Measurements from ENCODE around the gene MLC1. TPM values are rescaled to one million over a fixed set of nuclear protein-coding genes. Genes with fewer than 3 reads are reported as not detected.

MLC1 gene
- total RNA-seq, 1 experiment from 2014 or later: not detected

DNA sequence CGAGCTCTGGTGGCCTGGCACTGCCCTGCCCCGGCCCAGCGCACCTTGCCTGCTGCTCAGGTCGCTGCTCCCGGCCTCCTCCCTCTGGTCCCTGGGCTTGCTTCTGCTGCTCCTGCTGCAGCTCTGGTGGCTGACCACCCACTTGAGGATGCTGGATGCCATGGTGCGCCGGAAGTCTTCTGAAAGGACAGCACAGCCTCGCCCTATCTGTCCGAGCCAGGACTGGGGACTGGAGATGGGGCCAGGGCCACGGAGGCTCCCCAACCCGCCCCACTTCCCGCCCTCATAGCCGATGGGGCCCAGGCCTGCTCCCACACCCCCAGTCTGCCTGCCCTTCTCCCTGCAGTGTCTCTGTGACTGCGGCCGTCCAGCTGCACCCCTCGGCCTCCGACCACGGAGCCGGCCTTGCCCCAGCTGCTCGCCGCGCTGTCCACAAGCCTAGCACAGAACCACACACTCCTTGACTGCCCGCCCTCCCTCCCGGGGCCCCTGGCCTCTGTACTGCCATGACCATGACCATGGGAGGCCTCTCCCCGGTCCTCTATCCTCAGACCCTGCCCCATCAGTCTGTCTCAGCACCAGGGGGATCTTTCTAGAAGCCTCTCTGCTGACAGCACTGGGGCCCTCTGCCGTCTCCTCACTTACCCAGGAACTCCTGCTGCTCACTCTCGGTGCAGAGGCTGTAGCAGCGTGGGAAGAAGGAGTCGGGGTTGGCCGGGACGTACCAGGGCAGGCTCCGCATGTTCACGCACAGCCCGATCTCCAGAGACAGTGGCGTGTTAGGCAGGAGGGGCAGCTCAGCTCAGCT, 39.8 kb downstream of the MLC1 start:
- no peak for TF ChIP-seq TCF7L2 (IDR thresholded peaks at IDR 0.05; ENCODE audit: low read depth, low read length)
- TF ChIP-seq SIN3A (IDR thresholded peaks at IDR 0.05; ENCODE audit: borderline replicate concordance, insufficient read depth, low read depth, low read length): no peak
- TF ChIP-seq, protein P1, sequence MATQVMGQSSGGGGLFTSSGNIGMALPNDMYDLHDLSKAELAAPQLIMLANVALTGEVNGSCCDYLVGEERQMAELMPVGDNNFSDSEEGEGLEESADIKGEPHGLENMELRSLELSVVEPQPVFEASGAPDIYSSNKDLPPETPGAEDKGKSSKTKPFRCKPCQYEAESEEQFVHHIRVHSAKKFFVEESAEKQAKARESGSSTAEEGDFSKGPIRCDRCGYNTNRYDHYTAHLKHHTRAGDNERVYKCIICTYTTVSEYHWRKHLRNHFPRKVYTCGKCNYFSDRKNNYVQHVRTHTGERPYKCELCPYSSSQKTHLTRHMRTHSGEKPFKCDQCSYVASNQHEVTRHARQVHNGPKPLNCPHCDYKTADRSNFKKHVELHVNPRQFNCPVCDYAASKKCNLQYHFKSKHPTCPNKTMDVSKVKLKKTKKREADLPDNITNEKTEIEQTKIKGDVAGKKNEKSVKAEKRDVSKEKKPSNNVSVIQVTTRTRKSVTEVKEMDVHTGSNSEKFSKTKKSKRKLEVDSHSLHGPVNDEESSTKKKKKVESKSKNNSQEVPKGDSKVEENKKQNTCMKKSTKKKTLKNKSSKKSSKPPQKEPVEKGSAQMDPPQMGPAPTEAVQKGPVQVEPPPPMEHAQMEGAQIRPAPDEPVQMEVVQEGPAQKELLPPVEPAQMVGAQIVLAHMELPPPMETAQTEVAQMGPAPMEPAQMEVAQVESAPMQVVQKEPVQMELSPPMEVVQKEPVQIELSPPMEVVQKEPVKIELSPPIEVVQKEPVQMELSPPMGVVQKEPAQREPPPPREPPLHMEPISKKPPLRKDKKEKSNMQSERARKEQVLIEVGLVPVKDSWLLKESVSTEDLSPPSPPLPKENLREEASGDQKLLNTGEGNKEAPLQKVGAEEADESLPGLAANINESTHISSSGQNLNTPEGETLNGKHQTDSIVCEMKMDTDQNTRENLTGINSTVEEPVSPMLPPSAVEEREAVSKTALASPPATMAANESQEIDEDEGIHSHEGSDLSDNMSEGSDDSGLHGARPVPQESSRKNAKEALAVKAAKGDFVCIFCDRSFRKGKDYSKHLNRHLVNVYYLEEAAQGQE (IDR thresholded peaks at IDR 0.05; ENCODE audit: insufficient read depth in 1 of 2, low read depth in 2 of 2, low read length in 1 of 2): no peak
- TF ChIP-seq, protein P2, sequence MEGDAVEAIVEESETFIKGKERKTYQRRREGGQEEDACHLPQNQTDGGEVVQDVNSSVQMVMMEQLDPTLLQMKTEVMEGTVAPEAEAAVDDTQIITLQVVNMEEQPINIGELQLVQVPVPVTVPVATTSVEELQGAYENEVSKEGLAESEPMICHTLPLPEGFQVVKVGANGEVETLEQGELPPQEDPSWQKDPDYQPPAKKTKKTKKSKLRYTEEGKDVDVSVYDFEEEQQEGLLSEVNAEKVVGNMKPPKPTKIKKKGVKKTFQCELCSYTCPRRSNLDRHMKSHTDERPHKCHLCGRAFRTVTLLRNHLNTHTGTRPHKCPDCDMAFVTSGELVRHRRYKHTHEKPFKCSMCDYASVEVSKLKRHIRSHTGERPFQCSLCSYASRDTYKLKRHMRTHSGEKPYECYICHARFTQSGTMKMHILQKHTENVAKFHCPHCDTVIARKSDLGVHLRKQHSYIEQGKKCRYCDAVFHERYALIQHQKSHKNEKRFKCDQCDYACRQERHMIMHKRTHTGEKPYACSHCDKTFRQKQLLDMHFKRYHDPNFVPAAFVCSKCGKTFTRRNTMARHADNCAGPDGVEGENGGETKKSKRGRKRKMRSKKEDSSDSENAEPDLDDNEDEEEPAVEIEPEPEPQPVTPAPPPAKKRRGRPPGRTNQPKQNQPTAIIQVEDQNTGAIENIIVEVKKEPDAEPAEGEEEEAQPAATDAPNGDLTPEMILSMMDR (IDR thresholded peaks at IDR 0.05): no peak
- no peak for TF ChIP-seq POLR2AphosphoS5 (IDR thresholded peaks at IDR 0.05; ENCODE audit: low read depth, low read length)
- H3K36me3 ChIP-seq (ENCODE audit: control insufficient read depth, insufficient read depth, low read length): no peaks in the 10 kb centered on the region
- H3K27me3 ChIP-seq (ENCODE audit: control insufficient read depth, insufficient read depth, low read length): no peaks in the 10 kb centered on the region
- no peak for DNase-seq (ENCODE audit: low read depth, low spot score)
- in situ Hi-C loops (cut with HindIII; ENCODE audit: low pct_unique_long_range_greater_than_20kb, low sequenced_read_pairs): no loop called here
- no TSS peak for BruUV-seq (replicated peaks)
- intact Hi-C loops (cut with micrococcal nuclease; ENCODE audit: unreplicated experiment): no loop called here
- POLR2A ChIA-PET: no interaction called here
- CTCF ChIA-PET: no interaction called here
- no peak overlapping the region for H3K4me3 ChIP-seq (ENCODE audit: low read depth in 2 of 2, low read length in 2 of 2)
- ATAC-seq: peak; percentile 58
- no peak overlapping the region for H3K27ac ChIP-seq (ENCODE audit: low read length)
- H3K9me3 ChIP-seq (ENCODE audit: control insufficient read depth, insufficient read depth, low read depth, low read length): no peaks in the 10 kb centered on the region
- no peaks in the 10 kb centered on the region for H3K4me1 ChIP-seq (ENCODE audit: control insufficient read depth, insufficient read depth, low read length)

DNA sequence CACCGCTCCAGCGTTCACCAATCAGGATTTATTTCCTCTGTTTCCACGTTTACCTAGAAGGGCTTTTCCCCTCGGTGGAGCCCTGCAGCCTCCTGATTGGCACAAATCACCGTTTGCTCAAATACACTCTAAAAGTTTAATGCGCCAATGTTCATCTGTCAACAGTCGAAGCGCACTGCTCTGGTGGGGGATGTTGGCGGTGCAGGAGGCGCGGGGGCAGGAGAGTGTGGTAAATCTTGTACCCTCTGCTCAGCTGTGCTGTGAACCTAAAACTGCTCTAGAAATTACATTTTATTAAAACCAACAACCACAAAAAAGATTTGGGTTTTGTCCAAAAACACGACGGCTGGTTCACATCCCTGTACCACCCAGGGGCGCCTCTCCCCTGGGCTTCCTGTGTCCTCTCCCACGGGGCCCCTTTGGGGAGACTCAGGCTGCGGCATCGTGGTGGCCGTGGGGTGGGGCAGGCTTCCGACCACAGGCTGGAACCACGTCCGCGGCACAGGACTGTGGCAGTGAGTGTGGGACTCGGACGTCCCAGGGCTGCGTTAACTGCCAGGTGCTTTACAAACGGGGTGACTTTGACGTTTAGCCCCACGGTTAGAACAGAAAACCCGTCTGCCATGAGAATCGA, 40.6 kb downstream of the MLC1 start:
- ChIA-PET CTCF (no interaction called here), POLR2A (no interaction called here)
- DNase-seq (ENCODE audit: low read depth, low spot score) (no peak), ATAC-seq (no peak)
- H3K36me3 ChIP-seq (ENCODE audit: control insufficient read depth, insufficient read depth, low read length): no peaks in the 10 kb centered on the region
- TF ChIP-seq SIN3A (IDR thresholded peaks at IDR 0.05; ENCODE audit: borderline replicate concordance, insufficient read depth, low read depth, low read length) (no peak), POLR2AphosphoS5 (IDR thresholded peaks at IDR 0.05; ENCODE audit: low read depth, low read length) (no peak), TCF7L2 (IDR thresholded peaks at IDR 0.05; ENCODE audit: low read depth, low read length) (no peak)
- TF ChIP-seq, protein P1 (IDR thresholded peaks at IDR 0.05; ENCODE audit: insufficient read depth in 1 of 2, low read depth in 2 of 2, low read length in 1 of 2): no peak
- TF ChIP-seq, protein P2 (IDR thresholded peaks at IDR 0.05): no peak
- H3K27me3 ChIP-seq (ENCODE audit: control insufficient read depth, insufficient read depth, low read length): no peaks in the 10 kb centered on the region
- intact Hi-C loops (cut with micrococcal nuclease; ENCODE audit: unreplicated experiment) (no loop called here), in situ Hi-C loops (cut with HindIII; ENCODE audit: low pct_unique_long_range_greater_than_20kb, low sequenced_read_pairs) (no loop called here)
- no peaks in the 10 kb centered on the region for H3K9me3 ChIP-seq (ENCODE audit: control insufficient read depth, insufficient read depth, low read depth, low read length)
- no peak overlapping the region for H3K4me3 ChIP-seq (ENCODE audit: low read depth in 2 of 2, low read length in 2 of 2)
- no TSS peak for BruUV-seq (replicated peaks)
- H3K4me1 ChIP-seq (ENCODE audit: control insufficient read depth, insufficient read depth, low read length): no peaks in the 10 kb centered on the region
- H3K27ac ChIP-seq (ENCODE audit: low read length): no peak overlapping the region
